LNCaP clone FGC (cell line): ENCODE data around the gene CD164L2.

Experiments used
- DNase-seq: peaks from one replicate; pipeline ENCODE4 v3.0.0-alpha.2; 2011; ENCODE audit warnings: low read depth
- H3K4me3 ChIP-seq: 2 replicates; pipeline ENCODE4 v1.5.1; 2011; ENCODE audit warnings: mild to moderate bottlenecking, low read depth, low read length, control low read depth
- CTCF ChIP-seq: IDR thresholded peaks from 2 replicates; pipeline ENCODE4 v1.5.1; 2012; ENCODE audit warnings: mild to moderate bottlenecking; ENCODE audit not compliant: control insufficient read depth, insufficient read depth; ENCODE audit errors: extremely low read depth

The CD164L2 gene

GRCh38 chr1:27427329-27427728 lies 44.2 kb upstream of the CD164L2 start:
- no peak overlapping the region for H3K4me3 ChIP-seq

DNA sequence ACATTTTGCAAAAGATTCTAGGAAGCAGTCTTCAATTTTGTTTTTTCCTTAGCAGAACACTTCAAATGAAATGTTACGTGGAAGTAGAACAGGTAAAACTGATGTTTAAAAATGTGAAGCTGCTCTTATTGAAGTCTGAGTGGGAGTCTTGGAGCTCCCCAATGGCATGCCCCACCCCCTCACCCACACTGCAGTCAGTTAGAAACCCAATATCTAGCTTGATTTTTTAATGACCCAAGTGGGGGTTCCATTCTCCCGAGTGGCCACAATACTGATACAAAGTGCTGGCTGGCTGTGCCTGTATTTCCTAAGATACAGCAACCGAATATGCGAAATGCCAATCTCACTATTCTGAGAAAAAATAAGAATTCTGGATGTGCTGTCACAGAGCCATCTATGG lies 40.6 kb upstream of the CD164L2 start:
- H3K4me3 ChIP-seq: no peak overlapping the region
- no peak for TF ChIP-seq CTCF
- DNase-seq: no peak

More at GRCh38 chr1:27427329-27427728, 44.2 kb upstream of the CD164L2 start:
- no peak for DNase-seq
- no peak for TF ChIP-seq CTCF

DNA sequence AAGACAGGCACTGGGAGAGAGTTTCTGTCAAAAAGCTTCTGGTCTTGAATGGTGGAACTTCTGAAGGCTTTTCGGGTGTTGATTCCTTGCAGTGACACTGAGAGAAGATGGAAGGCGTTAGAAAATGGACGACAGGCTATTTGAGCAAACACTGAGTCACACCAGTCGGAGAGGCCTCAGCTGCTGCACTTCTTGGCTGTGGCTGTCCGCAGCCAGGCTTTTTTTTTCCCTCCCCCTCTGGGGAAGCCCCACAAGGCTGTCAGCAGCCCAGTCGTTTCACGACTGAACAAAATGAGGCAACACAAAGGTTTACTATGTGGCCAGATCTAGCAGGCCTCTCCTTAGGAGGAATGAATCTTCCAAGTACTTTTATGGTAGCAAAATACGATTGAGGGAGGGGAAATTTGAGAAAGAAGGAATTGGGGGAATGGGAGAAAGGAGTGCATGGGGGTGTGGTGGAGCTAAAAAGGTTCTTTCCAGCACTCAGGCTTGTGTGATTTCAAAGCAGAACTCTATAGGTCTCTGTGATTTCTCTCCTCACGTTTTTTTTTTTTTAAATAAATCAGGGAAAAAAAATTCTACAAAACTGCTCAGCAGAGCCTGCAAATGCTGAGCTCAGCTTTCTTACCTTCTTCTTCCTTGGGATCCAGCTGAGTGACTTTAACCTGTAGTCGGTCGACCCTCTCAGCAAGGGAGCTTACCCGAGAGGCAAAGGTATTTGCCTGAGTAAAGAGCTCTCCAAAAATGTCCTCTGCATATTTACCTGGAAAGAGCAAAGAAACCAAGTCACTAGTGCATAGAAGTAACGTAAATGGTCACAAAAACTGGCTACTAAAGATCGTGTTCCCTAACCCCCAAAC lies 35.4 kb upstream of the CD164L2 start:
- DNase-seq: no peak
- no peak overlapping the region for H3K4me3 ChIP-seq
- TF ChIP-seq CTCF: no peak

DNA sequence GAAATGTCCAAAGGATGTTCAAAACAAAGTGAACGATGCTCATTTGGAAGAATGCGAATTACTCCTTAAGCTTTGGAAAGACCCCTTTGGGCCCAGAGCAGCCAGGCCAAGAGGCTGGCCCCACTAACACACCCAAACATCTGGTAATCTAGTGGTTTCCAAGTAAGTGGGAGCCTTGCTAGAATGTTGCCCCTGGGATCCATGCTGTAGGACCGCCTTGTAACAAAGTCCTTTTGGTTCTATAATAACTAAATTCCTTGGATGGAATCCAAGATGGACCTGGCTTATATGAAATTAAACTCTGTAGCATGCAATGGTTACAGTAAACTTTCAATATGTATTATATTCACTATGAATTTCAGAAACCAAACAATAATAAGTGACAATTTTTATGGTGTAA lies 34.6 kb upstream of the CD164L2 start:
- no peak for TF ChIP-seq CTCF
- no peak for DNase-seq
- H3K4me3 ChIP-seq: no peak overlapping the region

GRCh38 chr1:27416387-27417111 lies 33.4 kb upstream of the CD164L2 start:
- DNase-seq: no peak
- H3K4me3 ChIP-seq: no peak overlapping the region
- peak; percentile 72 for TF ChIP-seq CTCF

GRCh38 chr1:27414091-27414490 lies 31.0 kb upstream of the CD164L2 start:
- no peak overlapping the region for H3K4me3 ChIP-seq
- DNase-seq: no peak
- no peak for TF ChIP-seq CTCF

- no peak for DNase-seq
- H3K4me3 ChIP-seq: no peak overlapping the region
- no peak for TF ChIP-seq CTCF
Observed at GRCh38 chr1:27413004-27413403, 29.9 kb upstream of the CD164L2 start.
